Activated CD8-positive, alpha-beta memory T cell treated with anti-CD3 and anti-CD28 coated beads, Interleukin-2, amount 50 U/mL, for 24 hours (primary cell): ENCODE measurements around the gene CAMSAP3.
"Not testable (repeated sequence)": the region's sequence is repeated elsewhere in the genome, so short reads cannot be mapped to it uniquely, and the experiment has no call there.

Experiments
- DNase-seq: peaks from one replicate; pipeline ENCODE4 v3.0.0-alpha.2; 2020; ENCODE audit errors: extremely low read depth

CAMSAP3 gene

GRCh38 chr19:7575434-7576040 is 20.1 kb upstream of the CAMSAP3 start:
- DNase-seq, result no peak

- not testable (repeated sequence) for DNase-seq
These were observed 18.2 kb upstream of the CAMSAP3 start for GRCh38 chr19:7577422-7577821.

GRCh38 chr19:7578127-7578526 is 17.5 kb upstream of the CAMSAP3 start:
- no peak for DNase-seq

GRCh38 chr19:7579182-7579581 is 16.5 kb upstream of the CAMSAP3 start:
- DNase-seq, result no peak

GRCh38 chr19:7582446-7582845 is 13.2 kb upstream of the CAMSAP3 start:
- no peak for DNase-seq

- DNase-seq, result no peak
These were observed 5.8 kb upstream of the CAMSAP3 start for GRCh38 chr19:7589822-7590221.

- no peak for DNase-seq
These were observed 5.4 kb upstream of the CAMSAP3 start for GRCh38 chr19:7590256-7590655.

- no peak for DNase-seq
These were observed 711 bp downstream of the CAMSAP3 start for GRCh38 chr19:7596211-7596937.

GRCh38 chr19:7597689-7598088 is 2.0 kb downstream of the CAMSAP3 start:
- DNase-seq, result no peak

- no peak for DNase-seq
These were observed 2.5 kb downstream of the CAMSAP3 start for GRCh38 chr19:7598180-7598579.

GRCh38 chr19:7600721-7601120 is 5.1 kb downstream of the CAMSAP3 start:
- DNase-seq, result no peak

GRCh38 chr19:7602240-7602934 is 6.7 kb downstream of the CAMSAP3 start:
- no peak for DNase-seq

- no peak for DNase-seq
These were observed 7.4 kb downstream of the CAMSAP3 start for GRCh38 chr19:7602935-7603497.

- DNase-seq, result no peak
These were observed 8.3 kb downstream of the CAMSAP3 start for GRCh38 chr19:7603919-7604318.

- no peak for DNase-seq
These were observed 10.0 kb downstream of the CAMSAP3 start for GRCh38 chr19:7605490-7606222.

- DNase-seq, result no peak
These were observed 10.6 kb downstream of the CAMSAP3 start for GRCh38 chr19:7606289-7606688.

- no peak for DNase-seq
These were observed 11.7 kb downstream of the CAMSAP3 start for GRCh38 chr19:7607212-7607873.

- no peak for DNase-seq
These were observed 12.4 kb downstream of the CAMSAP3 start for GRCh38 chr19:7607874-7608560.

GRCh38 chr19:7610491-7611240 is 15.0 kb downstream of the CAMSAP3 start:
- DNase-seq, result no peak
